HG03064 (cell line): ENCODE results near the gene PPM1G.

Experiments
- ATAC-seq: cut with Tn5 transposase; IDR thresholded peaks from one replicate; pipeline ENCODE4 v1.9.1; 2021; ENCODE audit warnings: low read depth; ENCODE audit not compliant: unreplicated experiment

The PPM1G gene

GRCh38 chr2:27336173-27336572 is 73.2 kb downstream of the PPM1G start:
- ATAC-seq, result no peak

DNA sequence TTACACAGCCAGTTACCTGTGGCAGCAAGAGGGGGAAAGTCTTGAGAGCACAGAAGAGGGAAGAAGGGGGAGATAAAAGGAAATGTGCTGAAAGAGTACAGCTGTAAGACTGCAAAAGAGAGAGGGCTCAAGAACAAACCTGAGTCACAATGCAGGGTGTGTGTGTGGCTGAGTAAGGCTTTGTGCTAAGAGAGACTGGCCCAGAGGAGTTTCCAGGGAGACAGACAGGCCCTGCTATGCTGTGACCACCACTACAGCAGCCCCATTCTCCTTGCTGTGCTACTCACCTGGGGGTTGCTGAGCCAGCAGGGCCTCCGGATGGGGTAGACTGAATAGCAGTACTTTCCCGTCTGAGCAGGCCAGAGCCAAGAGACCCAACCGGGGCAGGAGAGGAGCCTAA is 74.1 kb downstream of the PPM1G start:
- ATAC-seq, result no peak
